Endothelial cell of umbilical vein (primary cell): Measurements from ENCODE around the gene ACBD3. TPM values are rescaled to one million over a fixed set of nuclear protein-coding genes. Genes with fewer than 3 reads are reported as not detected.
A peak's percentile ranks its signal among the peaks of the same experiment; 100 is the strongest.

ENCODE experiments used
- BruUV-seq: library from RNA; stranded (reverse); fragments of 400-500 nt; replicated peaks from 2 replicates; lab custom pipeline; 2021; lab: Mats Ljungman, UMichigan
- CTCF ChIA-PET: fragments of 300-600, 350-600 bp; sonication (Branson Sonifier 250); formaldehyde crosslinking; loops from one replicate; lab custom pipeline; 2021; ENCODE audit warnings: antibody characterized with exemption, inconsistent platforms; lab: Charles Lee
- POLR2A ChIA-PET: fragments of 300-600, 350-600 bp; sonication (Branson Sonifier 250); formaldehyde crosslinking; loops from one replicate; lab custom pipeline; 2021; ENCODE audit warnings: antibody characterized with exemption, inconsistent platforms; lab: Charles Lee
- DNase-seq: peaks from one replicate; pipeline ENCODE4 v3.0.0-alpha.2; 2011; ENCODE audit warnings: low read depth, low spot score
- FAIRE-seq: peaks from 2 replicates; lab custom pipeline; 2011; peaks lifted over from hg19 to GRCh38; lab: Jason Lieb, UNC
- H2AFZ ChIP-seq: 2 replicates; pipeline ENCODE4 v1.6.0; 2012; ENCODE audit warnings: low read depth, low read length, control low read depth, inconsistent platforms
- H3K27ac ChIP-seq: 2 replicates; pipeline ENCODE4 v1.5.1; 2011; ENCODE audit warnings: low read depth, mild to moderate bottlenecking, control low read depth, low read length, moderate library complexity; ENCODE audit not compliant: insufficient read depth
- H3K27me3 ChIP-seq, 2 experiments: 2 replicates each; pipeline versions ENCODE4 v1.6.0 to v1.6.1; 2011; ENCODE audit warnings: low read length in 2 of 2, mixed read lengths in 1 of 2; ENCODE audit not compliant: control insufficient read depth in 2 of 2, insufficient read depth in 2 of 2
- H3K36me3 ChIP-seq, 2 experiments: 2 replicates in 1 of 2; 3 replicates in 1 of 2; pipeline ENCODE4 v1.5.1; 2011; ENCODE audit warnings: low read length in 2 of 2, mild to moderate bottlenecking in 1 of 2, moderate library complexity in 1 of 2; ENCODE audit not compliant: control insufficient read depth in 2 of 2, insufficient read depth in 2 of 2; ENCODE audit errors: extremely low read depth in 1 of 2
- H3K4me1 ChIP-seq: 3 replicates; pipeline ENCODE4 v1.5.1; 2011; ENCODE audit warnings: mild to moderate bottlenecking, low read length; ENCODE audit not compliant: control insufficient read depth, insufficient read depth; ENCODE audit errors: extremely low read depth
- H3K4me2 ChIP-seq: 2 replicates; pipeline ENCODE4 v1.6.1; 2011; ENCODE audit warnings: low read length, control low read depth, mixed read lengths; ENCODE audit not compliant: insufficient read depth
- H3K4me3 ChIP-seq, 3 experiments: fragments of 200-600 bp in 1 of 3; sonication (generic), shearing (Covaris generic) in 1 of 3; replicated peaks in 1 of 3; 2 replicates each; pipeline ENCODE4 v1.5.1; 2011 to 2016; ENCODE audit warnings: control low read depth in 3 of 3, low read length in 3 of 3, mild to moderate bottlenecking in 2 of 3, inconsistent platforms in 1 of 3, low read depth in 1 of 3, moderate library complexity in 1 of 3; ENCODE audit not compliant: insufficient read depth in 1 of 3
- H3K79me2 ChIP-seq: 2 replicates; pipeline ENCODE4 v1.6.0; 2012; ENCODE audit warnings: low read length, inconsistent platforms; ENCODE audit not compliant: control insufficient read depth, insufficient read depth
- H3K9ac ChIP-seq: replicated peaks from 2 replicates; pipeline ENCODE3; 2011; ENCODE audit warnings: low read length, control low read depth; ENCODE audit not compliant: insufficient read depth; ENCODE audit errors: extremely low read depth
- H3K9me1 ChIP-seq: replicated peaks from 3 replicates; pipeline ENCODE4 v1.6.0; 2011; ENCODE audit warnings: mild to moderate bottlenecking, low read length; ENCODE audit not compliant: control insufficient read depth, insufficient read depth; ENCODE audit errors: extremely low read depth
- H3K9me3 ChIP-seq: replicated peaks from 2 replicates; pipeline ENCODE4 v1.5.1; 2012; ENCODE audit warnings: low read length, inconsistent platforms; ENCODE audit not compliant: control insufficient read depth, insufficient read depth
- H4K20me1 ChIP-seq: replicated peaks from 2 replicates; pipeline ENCODE3; 2011; ENCODE audit warnings: mild to moderate bottlenecking, low read length; ENCODE audit not compliant: control insufficient read depth, insufficient read depth; ENCODE audit errors: extremely low read depth
- CTCF ChIP-seq, 2 donors: IDR thresholded peaks; 1 replicate in 1 of 2; 2 replicates in 1 of 2; pipeline ENCODE4 v1.5.1; 2011; ENCODE audit warnings: low read length in 2 of 2, mild to moderate bottlenecking in 2 of 2, moderate library complexity in 2 of 2, control low read depth in 1 of 2, inconsistent platforms in 1 of 2, low read depth in 1 of 2; ENCODE audit not compliant: insufficient read depth in 1 of 2; ENCODE audit errors: extremely low read depth in 1 of 2
- EZH2 ChIP-seq: IDR thresholded peaks from 2 replicates; pipeline ENCODE4 v1.6.1; 2012; ENCODE audit warnings: borderline replicate concordance, low read depth, mild to moderate bottlenecking, moderate library complexity, low read length, inconsistent platforms; ENCODE audit not compliant: severe bottlenecking
- FOS ChIP-seq: IDR thresholded peaks from 2 replicates; pipeline ENCODE4 v1.6.1; 2011; ENCODE audit warnings: mild to moderate bottlenecking, low read length, moderate library complexity, borderline replicate concordance; ENCODE audit not compliant: insufficient read depth
- GATA2 ChIP-seq: IDR thresholded peaks from 2 replicates; pipeline ENCODE4 v1.7.0; 2011; ENCODE audit warnings: low read depth, mild to moderate bottlenecking, moderate library complexity, mixed read lengths, low read length; ENCODE audit not compliant: insufficient read length, insufficient read depth
- JUN ChIP-seq: IDR thresholded peaks from 2 replicates; pipeline ENCODE4 v1.6.1; 2011; ENCODE audit warnings: borderline replicate concordance, low read depth; ENCODE audit not compliant: insufficient read length, insufficient read depth
- MYC ChIP-seq: IDR thresholded peaks from one replicate; pipeline ENCODE4 v1.6.1; 2011; ENCODE audit warnings: mild to moderate bottlenecking, low read depth, low read length
- POLR2A ChIP-seq: IDR thresholded peaks from 2 replicates; pipeline ENCODE4 v1.6.1; 2012; ENCODE audit warnings: low read depth, mild to moderate bottlenecking, control low read depth, low read length
- POLR2AphosphoS5 ChIP-seq: IDR thresholded peaks from 2 replicates; pipeline ENCODE4 v1.6.1; 2012; ENCODE audit warnings: low read depth, mild to moderate bottlenecking, control low read depth, low read length, moderate library complexity; ENCODE audit not compliant: insufficient read depth
- dilution Hi-C: fragments of 300-500 bp; cut with MboI; formaldehyde crosslinking; loops from one replicate; pipeline ENCODE4 v1.15.0; 2019; ENCODE audit warnings: low sequenced_read_pairs; ENCODE audit not compliant: extremely low pct_ligation_motif_present
- intact Hi-C: fragments of 100-400 bp; cut with micrococcal nuclease; formaldehyde crosslinking; loops from one replicate; pipeline ENCODE4 v1.10.0; 2022
- polyA plus RNA-seq, 4 experiments: library from polyadenylated mRNA; depleted of rRNA in 3 of 4; stranded (reverse) in 3 of 4; unstranded in 1 of 4; fragments of >200 nt; gene quantifications; 2 replicates each; pipeline versions ENCODE4 v1.2.1 to v1.2.3, GENCODE V29; 2011 to 2012; ENCODE audit warnings: missing spikeins in 1 of 4
- total RNA-seq: library from RNA; stranded (reverse); gene quantifications from 2 replicates; pipeline ENCODE4 v1.2.3, GENCODE V29; 2021
- TF ChIP-seq, protein P1 (sequence below): IDR thresholded peaks from 2 replicates; pipeline ENCODE4 v1.6.1; 2011; ENCODE audit not compliant: insufficient read depth, insufficient read length

Gene ACBD3
- total and polyA plus RNA-seq, 2 donors (not counting 3 experiments of a cell fraction or from before 2014, with no cell fraction given), result 12.3 to 36.4 TPM

DNA sequence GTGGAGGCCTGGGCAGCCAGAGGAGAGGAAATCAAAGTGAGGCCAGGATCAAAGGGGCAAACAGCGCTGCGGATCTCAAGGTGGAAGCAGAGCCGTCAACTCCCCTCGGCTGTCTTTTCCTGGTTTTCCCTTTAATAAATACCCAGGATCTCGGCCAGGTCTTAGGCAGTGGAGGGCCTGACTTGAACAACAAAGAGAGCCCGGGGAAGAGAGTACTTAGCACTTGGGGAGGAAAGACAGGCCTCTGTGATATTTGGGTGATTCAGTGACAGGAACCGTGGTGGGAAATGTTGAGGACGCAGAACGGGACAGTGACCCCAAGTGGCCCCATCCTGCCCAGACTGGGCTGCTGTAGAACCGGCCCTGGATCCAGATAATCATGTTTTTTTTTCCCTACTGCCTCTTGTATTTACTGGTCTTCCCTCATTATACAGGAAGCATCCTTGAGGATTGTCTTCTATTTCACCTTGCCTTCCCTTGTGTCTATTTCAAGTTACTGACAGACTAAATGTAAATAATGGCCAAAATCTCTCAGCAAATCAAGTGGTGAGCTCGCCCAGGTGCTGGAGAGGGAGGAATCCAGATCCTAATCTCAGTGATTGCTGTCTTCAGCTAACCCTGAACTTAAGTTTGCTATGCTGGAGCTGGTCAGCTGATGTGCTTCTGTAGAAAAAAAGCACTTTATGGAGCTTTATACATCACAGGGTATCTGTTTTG is 34.1 kb upstream of the ACBD3 start:
- intact Hi-C loops (no loop called here), dilution Hi-C loops (no loop called here)
- no peak for TF ChIP-seq EZH2
- no peak for TF ChIP-seq JUN
- TF ChIP-seq GATA2, result no peak
- Histone ChIP-seq H3K4me3 (no peak overlapping the region), H3K36me3 (no peaks in the 10 kb centered on the region), H3K27ac (no peak overlapping the region), H3K9me1 (no peaks in the 10 kb centered on the region), H3K4me2 (no peak overlapping the region), H3K79me2 (no peaks in the 10 kb centered on the region), H4K20me1 (no peaks in the 10 kb centered on the region), H3K27me3 (no peaks in the 10 kb centered on the region), H3K4me1 (peaks cover 3% of the 10 kb centered on the region), H3K9me3 (no peaks in the 10 kb centered on the region), H3K9ac (no peak overlapping the region), H2AFZ (peak overlapping the region; percentile 3)
- BruUV-seq, result no TSS peak
- FAIRE-seq, result no peak
- POLR2A ChIA-PET, result no interaction called here
- no peak for DNase-seq
- CTCF ChIA-PET, result interaction anchor here (1.1 to 1.4 kb wide), 2 partner anchors 18 to 95 kb away, joined by 3 read pairs; no protein-coding TSS in a partner anchor

DNA sequence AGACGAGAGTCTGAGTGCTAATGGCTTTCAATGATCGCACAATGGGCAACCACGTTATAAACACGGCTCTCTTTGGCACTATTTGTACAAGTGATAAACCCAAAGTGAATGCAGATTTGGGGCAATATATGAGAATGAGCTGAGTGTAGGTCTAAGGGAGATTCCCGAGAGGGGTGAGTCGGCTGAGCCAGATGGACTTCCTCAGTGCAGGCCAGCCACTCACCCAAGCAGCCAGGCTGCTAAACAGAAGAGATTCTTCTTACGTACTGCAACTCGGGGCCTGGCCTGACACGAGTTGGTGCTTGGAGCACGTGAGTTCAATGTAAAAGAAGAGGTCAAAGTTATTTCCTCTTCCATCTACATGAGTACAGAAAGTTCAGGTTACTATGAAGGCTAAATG is 30.7 kb upstream of the ACBD3 start:
- H3K36me3 ChIP-seq, result no peaks in the 10 kb centered on the region
- no peaks in the 10 kb centered on the region for H3K9me3 ChIP-seq
- TF ChIP-seq POLR2A (no peak), POLR2AphosphoS5 (no peak), EZH2 (no peak), GATA2 (no peak), MYC (no peak), JUN (no peak), CTCF (IDR thresholded peaks at IDR 0.05; ENCODE audit: extremely low read depth in 1 of 2, insufficient read depth in 1 of 2, low read depth in 1 of 2, low read length in 2 of 2) (no peak), FOS (no peak)
- TF ChIP-seq, protein P1, sequence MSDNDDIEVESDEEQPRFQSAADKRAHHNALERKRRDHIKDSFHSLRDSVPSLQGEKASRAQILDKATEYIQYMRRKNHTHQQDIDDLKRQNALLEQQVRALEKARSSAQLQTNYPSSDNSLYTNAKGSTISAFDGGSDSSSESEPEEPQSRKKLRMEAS, result no peak
- H3K27ac ChIP-seq, result no peak overlapping the region
- DNase-seq (no peak), FAIRE-seq (no peak)
- ChIA-PET POLR2A (no interaction called here), CTCF (no interaction called here)
- no TSS peak for BruUV-seq
- H3K79me2 ChIP-seq, result no peaks in the 10 kb centered on the region
- intact Hi-C loops (no loop called here), dilution Hi-C loops (no loop called here)
- no peak overlapping the region for H3K9ac ChIP-seq
- H4K20me1 ChIP-seq, result no peaks in the 10 kb centered on the region
- H3K27me3 ChIP-seq, result no peaks in the 10 kb centered on the region
- H3K4me3 ChIP-seq, result no peak overlapping the region
- no peak overlapping the region for H2AFZ ChIP-seq
- no peak overlapping the region for H3K4me2 ChIP-seq
- H3K9me1 ChIP-seq, result no peaks in the 10 kb centered on the region
- no peaks in the 10 kb centered on the region for H3K4me1 ChIP-seq
